CD4-positive, CD25-positive, alpha-beta regulatory T cell (primary cell): ENCODE data around the gene SMIM24. TPM values are rescaled to one million over a fixed set of nuclear protein-coding genes. Genes with fewer than 3 reads are reported as not detected.

Experiments
- ATAC-seq, 2 donors: fragments of 150-1000 bp; cut with Tn5 transposase; one replicate each; pipeline ENCODE4 v1.10.0; 2021; ENCODE audit warnings: low read depth in 2 of 2, moderate number of reproducible peaks in 2 of 2, moderate library complexity in 1 of 2
- DNase-seq, 3 donors: peaks; one replicate each; pipeline versions ENCODE4 v3.0.0 to v3.0.0-alpha.2; 2012 to 2022; ENCODE audit warnings: mixed read lengths in 1 of 3
- H3K27ac ChIP-seq: one replicate; pipeline ENCODE4 v1.7.0; 2013; ENCODE audit warnings: mild to moderate bottlenecking, low read length; ENCODE audit not compliant: insufficient read depth, poor library complexity, severe bottlenecking
- H3K27me3 ChIP-seq: one replicate; pipeline ENCODE4 v1.7.0; 2013; ENCODE audit warnings: low read length; ENCODE audit not compliant: control insufficient read depth, insufficient read depth
- H3K36me3 ChIP-seq: one replicate; pipeline ENCODE4 v1.7.0; 2013; ENCODE audit warnings: mild to moderate bottlenecking, low read length, moderate library complexity; ENCODE audit not compliant: control insufficient read depth, insufficient read depth
- H3K4me1 ChIP-seq: 2 replicates; pipeline ENCODE4 v1.7.0; 2013; ENCODE audit warnings: mild to moderate bottlenecking, low read length; ENCODE audit not compliant: insufficient read depth, control insufficient read depth, poor library complexity, severe bottlenecking
- H3K4me3 ChIP-seq: one replicate; pipeline ENCODE4 v1.7.0; 2013; ENCODE audit warnings: low read depth, mild to moderate bottlenecking, low read length, moderate library complexity
- H3K9me3 ChIP-seq, 2 experiments: 1 replicate in 1 of 2; 2 replicates in 1 of 2; pipeline ENCODE4 v1.7.0; 2013; ENCODE audit warnings: low read length in 2 of 2, mild to moderate bottlenecking in 1 of 2, moderate library complexity in 1 of 2; ENCODE audit not compliant: control insufficient read depth in 2 of 2
- H3K27ac Mint-ChIP-seq, 3 donors: one replicate each; pipeline ENCODE4 v1.8.0; 2020 to 2022; ENCODE audit warnings: mild to moderate bottlenecking in 3 of 3, mixed read lengths in 3 of 3, moderate library complexity in 2 of 3
- H3K27me3 Mint-ChIP-seq: one replicate; pipeline ENCODE4 v1.8.0; 2022; ENCODE audit warnings: mild to moderate bottlenecking, mixed read lengths
- H3K36me3 Mint-ChIP-seq: one replicate; pipeline ENCODE4 v1.8.0; 2020; ENCODE audit warnings: mixed read lengths
- H3K4me1 Mint-ChIP-seq, 4 donors: one replicate each; pipeline ENCODE4 v1.8.0; 2020 to 2022; ENCODE audit warnings: mixed read lengths in 4 of 4, mild to moderate bottlenecking in 1 of 4
- H3K4me3 Mint-ChIP-seq, 4 donors: one replicate each; pipeline ENCODE4 v1.8.0; 2020 to 2022; ENCODE audit warnings: mild to moderate bottlenecking in 4 of 4, mixed read lengths in 4 of 4, moderate library complexity in 3 of 4
- H3K9me3 Mint-ChIP-seq, 7 donors: one replicate each; pipeline ENCODE4 v1.8.0; 2020 to 2022; ENCODE audit warnings: mixed read lengths in 7 of 7, mild to moderate bottlenecking in 3 of 7, moderate library complexity in 2 of 7
- polyA plus RNA-seq, 4 donors: library from polyadenylated mRNA; unstranded; fragments of 300-500 nt; fragmentation: Illumina TruSeq; gene quantifications; one replicate each; pipeline ENCODE4 v1.2.3, GENCODE V29; 2021
- total RNA-seq: library from RNA; stranded (reverse); gene quantifications from one replicate; pipeline ENCODE4 v1.2.3, GENCODE V29; 2022

Gene SMIM24
- total and polyA plus RNA-seq, 5 donors from 2014 or later = 1.4 TPM; not detected in 4

DNA sequence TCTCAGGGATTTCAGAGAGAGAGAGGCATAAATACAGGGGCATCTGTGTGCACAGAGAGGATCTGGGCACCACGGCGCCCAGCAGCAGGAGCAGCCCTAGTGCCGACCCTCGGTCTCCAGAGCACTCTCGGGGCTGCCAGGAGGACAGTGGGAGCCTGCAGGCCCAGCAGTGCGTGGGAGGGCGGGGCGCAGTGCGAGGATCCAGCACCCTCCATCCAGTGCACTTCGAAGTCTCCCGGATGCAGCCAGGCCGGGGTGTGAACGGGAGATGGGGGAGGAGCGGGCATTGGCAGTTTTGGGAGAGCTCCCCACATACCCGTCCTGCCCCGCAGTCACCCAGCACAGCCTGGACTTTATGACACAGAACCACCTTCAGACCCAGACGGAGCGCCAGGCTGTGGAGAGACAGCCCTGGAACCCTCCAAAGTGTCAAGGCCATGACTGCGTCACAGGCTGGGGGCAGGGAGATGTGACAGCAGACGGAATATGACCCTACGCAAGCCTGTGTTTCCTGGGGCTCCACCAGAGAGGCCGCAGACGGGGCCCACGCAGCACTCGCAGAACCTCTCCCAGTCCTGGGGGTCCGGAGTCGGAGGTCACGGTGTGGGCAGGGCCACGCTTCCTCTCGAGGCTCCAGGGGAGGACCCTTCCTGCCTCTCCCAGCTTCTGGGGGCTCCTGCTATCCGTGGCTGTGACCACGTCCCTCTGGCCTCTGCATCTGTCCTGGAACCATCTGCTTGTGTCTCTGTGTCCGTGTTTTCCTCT, 43.9 kb upstream of the SMIM24 start:
- Mint-ChIP-seq H3K4me3 (no peak overlapping the region), H3K27me3 (no peaks in the 10 kb centered on the region), H3K36me3 (peaks cover 4% of the 10 kb centered on the region), H3K27ac (no peak overlapping the region), H3K9me3 (no peaks in the 10 kb centered on the region), H3K4me1 (peaks cover 0 to 4% (median 2%) of the 10 kb centered on the region in 4 donors)
- no peak overlapping the region for H3K4me3 ChIP-seq
- peaks cover 53% of the 10 kb centered on the region for H3K36me3 ChIP-seq
- H3K27ac ChIP-seq = no peak overlapping the region
- H3K4me1 ChIP-seq = no peaks in the 10 kb centered on the region
- DNase-seq (no peak), ATAC-seq (no peak)
- no peaks in the 10 kb centered on the region for H3K27me3 ChIP-seq
- H3K9me3 ChIP-seq = no peaks in the 10 kb centered on the region

DNA sequence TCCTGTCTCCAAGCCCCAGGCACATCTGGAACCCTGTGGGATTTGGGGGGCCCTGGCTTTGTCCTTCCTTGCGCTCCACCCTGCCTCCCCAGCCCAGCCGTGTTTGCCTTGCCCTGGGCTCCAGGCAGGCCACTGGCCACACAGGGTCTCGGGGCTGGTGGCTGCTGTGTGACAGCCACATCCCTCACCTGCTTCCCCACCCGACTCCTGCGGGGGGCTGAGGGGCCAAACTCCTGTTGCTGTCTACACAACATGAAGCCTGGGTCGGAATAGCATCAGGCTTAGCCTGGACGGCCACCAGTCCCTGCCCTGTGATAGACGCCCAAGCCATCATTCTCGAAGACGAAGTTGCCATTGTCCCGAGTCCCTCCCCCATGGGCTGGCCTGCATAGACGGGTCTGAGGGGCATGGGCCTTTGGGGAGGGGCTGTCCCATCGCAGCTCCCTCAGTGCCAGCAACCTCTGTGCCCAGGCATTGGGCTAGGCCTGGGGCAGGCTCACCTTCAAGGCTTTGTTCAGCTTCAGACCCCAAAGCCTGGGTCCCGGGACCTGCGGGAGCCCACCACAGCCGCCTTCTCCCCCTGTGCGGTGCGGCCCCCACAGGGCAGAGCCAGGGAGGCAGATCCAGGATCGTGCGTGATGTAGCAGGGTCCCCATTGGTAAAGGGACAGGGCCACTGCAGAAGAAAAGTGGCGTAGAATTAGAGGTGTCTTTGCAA, 43.2 kb upstream of the SMIM24 start:
- DNase-seq (no peak), ATAC-seq (no peak)
- Histone ChIP-seq H3K27me3 (no peaks in the 10 kb centered on the region), H3K36me3 (peaks cover 54% of the 10 kb centered on the region), H3K9me3 (no peaks in the 10 kb centered on the region), H3K4me1 (no peaks in the 10 kb centered on the region), H3K4me3 (no peak overlapping the region), H3K27ac (no peak overlapping the region)
- Mint-ChIP-seq H3K36me3 (peaks cover 4% of the 10 kb centered on the region), H3K9me3 (no peaks in the 10 kb centered on the region), H3K4me1 (peaks cover 0 to 5% (median 2%) of the 10 kb centered on the region in 4 donors), H3K27me3 (no peaks in the 10 kb centered on the region), H3K27ac (no peak overlapping the region), H3K4me3 (no peak overlapping the region)

DNA sequence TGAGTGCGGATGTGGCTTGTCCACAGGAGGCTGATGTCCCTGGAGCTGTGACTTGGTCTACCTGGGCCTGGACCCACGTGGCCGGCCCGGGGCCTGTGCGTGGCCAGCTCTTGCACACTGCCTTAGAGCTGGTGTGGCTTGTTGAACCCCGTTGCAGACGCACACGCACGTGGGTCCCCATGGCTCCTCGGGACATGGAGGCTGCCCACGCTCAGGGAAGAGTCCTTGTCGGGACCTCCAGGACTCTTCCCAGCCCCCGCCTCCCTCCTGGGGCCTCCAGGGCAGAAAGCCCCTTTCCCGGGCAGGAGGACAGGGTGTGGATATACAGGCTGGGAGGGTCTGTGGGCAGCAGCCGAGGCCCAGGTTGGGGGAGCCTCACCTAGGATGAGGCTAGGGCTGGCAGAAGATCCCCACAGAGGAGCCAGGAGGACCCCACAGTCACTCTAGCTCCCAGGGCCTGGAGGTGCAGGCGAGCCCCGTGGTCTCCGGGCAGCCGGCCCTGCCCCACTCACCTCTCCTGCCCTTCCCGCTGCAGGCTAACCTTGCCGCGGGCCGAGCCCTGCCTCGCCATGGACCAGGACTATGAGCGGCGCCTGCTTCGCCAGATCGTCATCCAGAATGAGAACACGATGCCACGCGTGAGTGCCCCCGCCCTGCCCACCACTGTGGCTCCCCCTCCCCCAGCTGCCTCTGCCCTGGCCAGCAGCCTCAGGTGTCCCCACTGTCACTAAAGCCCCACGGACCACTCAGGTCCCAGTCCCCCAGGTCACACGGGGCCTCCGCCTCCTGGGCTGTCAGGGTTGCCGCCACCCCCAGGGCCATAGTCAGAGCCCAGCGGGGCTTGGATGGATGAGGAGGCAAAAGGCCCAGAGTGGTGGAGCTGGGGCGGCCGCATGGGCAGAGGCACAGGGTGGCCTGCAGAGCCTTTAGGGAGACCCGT, 42.4 kb upstream of the SMIM24 start:
- Histone ChIP-seq H3K27ac (no peak overlapping the region), H3K4me3 (no peak overlapping the region), H3K9me3 (no peaks in the 10 kb centered on the region), H3K36me3 (peaks cover 50% of the 10 kb centered on the region), H3K27me3 (no peaks in the 10 kb centered on the region), H3K4me1 (no peaks in the 10 kb centered on the region)
- Mint-ChIP-seq H3K4me3 (no peak overlapping the region), H3K27ac (no peak overlapping the region), H3K36me3 (peaks cover 4% of the 10 kb centered on the region), H3K9me3 (no peaks in the 10 kb centered on the region), H3K4me1 (peaks cover 0 to 13% (median 5%) of the 10 kb centered on the region in 4 donors), H3K27me3 (no peaks in the 10 kb centered on the region)
- DNase-seq = no peak
- no peak for ATAC-seq

DNA sequence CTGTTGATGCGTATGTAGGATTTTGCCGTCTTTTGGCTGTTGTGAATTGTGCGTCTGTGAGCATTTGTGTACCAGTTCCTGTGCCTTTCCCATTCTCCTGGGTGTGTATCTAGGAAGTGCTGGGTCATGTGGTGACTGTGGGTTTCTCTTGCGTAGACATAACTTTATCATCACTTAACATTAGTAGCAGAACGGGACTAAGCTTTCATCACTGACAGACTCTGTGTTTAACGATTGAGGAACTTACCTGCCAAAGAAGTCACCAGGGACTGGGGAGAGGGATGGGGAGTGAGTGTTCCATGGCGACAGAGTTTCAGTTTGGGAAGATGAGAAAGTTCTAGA, 40.8 kb upstream of the SMIM24 start:
- H3K4me1 Mint-ChIP-seq = peaks cover 0 to 27% (median 9%) of the 10 kb centered on the region in 4 donors
- no peaks in the 10 kb centered on the region for H3K27me3 Mint-ChIP-seq
- H3K4me3 Mint-ChIP-seq = no peak overlapping the region
- Histone ChIP-seq H3K36me3 (peaks cover 39% of the 10 kb centered on the region), H3K4me1 (peaks cover 13% of the 10 kb centered on the region), H3K27ac (no peak overlapping the region), H3K4me3 (no peak overlapping the region), H3K27me3 (no peaks in the 10 kb centered on the region), H3K9me3 (no peaks in the 10 kb centered on the region)
- peaks cover 4% of the 10 kb centered on the region for H3K36me3 Mint-ChIP-seq
- no peak overlapping the region for H3K27ac Mint-ChIP-seq
- DNase-seq = no peak
- H3K9me3 Mint-ChIP-seq = no peaks in the 10 kb centered on the region
- no peak for ATAC-seq

DNA sequence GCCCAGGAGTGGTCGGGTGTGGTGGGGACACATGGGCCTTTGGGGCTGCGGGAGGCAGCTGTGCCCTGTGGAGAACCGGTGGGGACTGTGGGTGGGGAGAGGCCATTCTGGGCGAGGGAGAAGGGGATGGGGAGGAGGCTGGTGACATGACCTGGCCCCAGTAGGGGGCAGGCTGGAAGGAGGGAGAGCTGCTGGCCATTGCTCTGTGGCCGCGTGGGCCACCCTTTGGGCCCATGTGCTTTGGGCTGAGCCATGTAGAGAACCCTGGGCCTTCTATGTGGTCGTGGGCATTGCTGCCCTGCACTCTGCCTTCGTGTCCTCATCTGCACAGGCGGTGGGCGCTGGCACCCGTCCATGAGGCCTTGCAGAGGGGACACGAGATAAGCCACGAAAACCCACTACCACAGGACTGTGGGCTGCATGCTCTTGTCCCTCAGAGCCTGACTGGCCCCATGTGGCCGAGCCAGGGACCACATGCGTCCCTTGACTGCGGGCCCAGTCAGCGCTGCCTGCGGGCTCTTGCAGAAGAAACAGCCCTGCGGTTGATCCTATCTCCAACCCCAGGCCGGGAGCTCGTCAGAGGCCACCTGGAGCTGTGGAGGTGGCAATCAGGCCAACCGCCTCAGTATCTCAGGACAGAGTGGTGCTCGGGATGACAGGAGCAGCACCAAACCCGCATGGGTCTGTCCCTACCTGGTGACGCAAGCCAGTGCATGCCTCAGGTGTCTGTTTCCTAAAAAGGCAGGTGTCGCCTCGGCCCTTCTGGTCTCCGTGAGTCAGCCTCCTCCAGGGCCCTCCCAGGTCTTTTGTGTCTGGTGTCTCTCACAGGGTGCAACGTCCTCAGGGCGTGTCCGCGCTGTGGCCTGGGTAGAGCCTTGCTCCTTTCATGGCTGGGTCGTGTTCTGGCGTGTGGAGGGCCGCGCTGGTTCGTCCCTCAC, 40.1 kb upstream of the SMIM24 start:
- Mint-ChIP-seq H3K27me3 (no peaks in the 10 kb centered on the region), H3K4me3 (no peak overlapping the region), H3K27ac (peak overlapping the region in 1 of 3 donors; percentile 55), H3K4me1 (peaks cover 0 to 33% (median 9%) of the 10 kb centered on the region in 4 donors), H3K36me3 (peaks cover 4% of the 10 kb centered on the region), H3K9me3 (no peaks in the 10 kb centered on the region)
- no peak overlapping the region for H3K4me3 ChIP-seq
- no peaks in the 10 kb centered on the region for H3K9me3 ChIP-seq
- DNase-seq (no peak), ATAC-seq (no peak)
- no peaks in the 10 kb centered on the region for H3K27me3 ChIP-seq
- no peak overlapping the region for H3K27ac ChIP-seq
- peaks cover 39% of the 10 kb centered on the region for H3K36me3 ChIP-seq
- peaks cover 17% of the 10 kb centered on the region for H3K4me1 ChIP-seq

DNA sequence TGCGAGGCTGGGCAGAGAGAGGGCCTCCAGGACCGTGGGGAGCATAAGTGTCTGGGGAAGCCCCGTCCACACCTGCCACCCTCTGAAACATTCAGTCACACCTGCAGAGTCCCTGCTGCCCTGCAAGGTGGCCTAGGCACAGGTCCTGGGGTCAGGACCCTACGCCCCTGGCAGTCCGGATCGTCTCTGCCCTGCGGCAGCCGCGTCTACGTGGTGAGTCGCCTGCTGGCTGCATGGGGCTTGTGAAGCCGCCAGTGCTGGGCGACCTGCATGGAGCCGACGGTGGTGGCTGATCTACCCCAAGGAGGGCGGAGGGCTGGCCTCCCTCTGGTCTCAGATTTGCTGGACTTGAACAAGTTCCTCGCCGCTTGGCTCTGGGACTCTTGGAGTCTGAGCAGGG, 38.8 kb upstream of the SMIM24 start:
- ATAC-seq (no peak), DNase-seq (no peak)
- Mint-ChIP-seq H3K9me3 (no peaks in the 10 kb centered on the region), H3K36me3 (peaks cover 4% of the 10 kb centered on the region), H3K4me3 (no peak overlapping the region), H3K27ac (no peak overlapping the region), H3K27me3 (no peaks in the 10 kb centered on the region), H3K4me1 (peaks cover 0 to 44% (median 17%) of the 10 kb centered on the region in 4 donors)
- Histone ChIP-seq H3K27ac (no peak overlapping the region), H3K4me3 (no peak overlapping the region), H3K4me1 (peaks cover 23% of the 10 kb centered on the region), H3K27me3 (no peaks in the 10 kb centered on the region), H3K36me3 (peaks cover 28% of the 10 kb centered on the region), H3K9me3 (no peaks in the 10 kb centered on the region)

DNA sequence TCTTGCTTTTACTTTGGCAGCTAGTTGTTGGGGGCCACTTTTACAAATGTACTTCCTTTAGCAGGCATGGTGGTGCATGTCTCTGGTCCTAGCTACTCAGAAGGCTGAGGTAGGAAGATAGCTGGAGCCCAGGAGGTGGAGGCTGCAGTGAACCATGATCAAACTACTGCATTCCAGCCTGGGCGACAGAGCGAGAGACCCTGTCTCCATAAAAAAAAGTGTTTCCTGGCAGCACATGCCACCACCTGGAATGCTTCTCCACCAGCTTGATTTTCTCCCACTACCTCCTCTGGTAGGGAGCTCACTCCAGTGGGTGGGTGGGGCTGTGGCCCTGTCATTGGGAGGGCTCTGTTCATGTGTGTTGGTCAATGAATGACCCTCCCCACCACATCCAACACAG, 38.3 kb upstream of the SMIM24 start:
- Mint-ChIP-seq H3K4me3 (no peak overlapping the region), H3K9me3 (no peaks in the 10 kb centered on the region), H3K27me3 (no peaks in the 10 kb centered on the region), H3K36me3 (peaks cover 4% of the 10 kb centered on the region), H3K27ac (peak overlapping the region in 2 of 3 donors; percentile 36 to 41), H3K4me1 (peaks cover 0 to 46% (median 17%) of the 10 kb centered on the region in 4 donors)
- Histone ChIP-seq H3K4me1 (peaks cover 23% of the 10 kb centered on the region), H3K36me3 (peaks cover 24% of the 10 kb centered on the region), H3K27me3 (no peaks in the 10 kb centered on the region), H3K27ac (no peak overlapping the region), H3K9me3 (no peaks in the 10 kb centered on the region), H3K4me3 (no peak overlapping the region)
- no peak for DNase-seq
- no peak for ATAC-seq
